HEK293T (cell line): ENCODE data around the gene MID2.

Source experiments
- ARNT ChIP-seq: fragments of 450-650 bp; IDR thresholded peaks from 2 replicates; pipeline ENCODE4 v1.6.1; 2017; ENCODE audit warnings: mild to moderate bottlenecking
- BHLHE40 ChIP-seq: fragments of 450-650 bp; IDR thresholded peaks from 2 replicates; pipeline ENCODE4 v1.6.1; 2016; ENCODE audit warnings: mild to moderate bottlenecking, moderate library complexity, borderline replicate concordance
- ELF4 ChIP-seq: fragments of 450-650 bp; IDR thresholded peaks from 2 replicates; pipeline ENCODE4 v1.6.1; 2017; ENCODE audit warnings: antibody characterized with exemption
- FOXA1 ChIP-seq: fragments of 450-650 bp; IDR thresholded peaks from 2 replicates; pipeline ENCODE4 v1.6.1; 2016; ENCODE audit warnings: mild to moderate bottlenecking
- L3MBTL2 ChIP-seq: fragments of 450-650 bp; conservative IDR thresholded peaks from 2 replicates; pipeline ENCODE4 v1.6.1; 2016; ENCODE audit warnings: mild to moderate bottlenecking
- LEF1 ChIP-seq: fragments of 450-650 bp; IDR thresholded peaks from 2 replicates; pipeline ENCODE4 v1.6.1; 2017; ENCODE audit warnings: mild to moderate bottlenecking, borderline replicate concordance
- NFRKB ChIP-seq: fragments of 450-650 bp; IDR thresholded peaks from 2 replicates; pipeline ENCODE4 v1.6.1; 2016; ENCODE audit warnings: mild to moderate bottlenecking, moderate library complexity
- SP1 ChIP-seq: fragments of 450-650 bp; IDR thresholded peaks from 2 replicates; pipeline ENCODE4 v1.6.1; 2017
- TARDBP ChIP-seq: fragments of 450-650 bp; IDR thresholded peaks from 2 replicates; pipeline ENCODE4 v1.6.1; 2016
- ZNF384 ChIP-seq: fragments of 450-650 bp; IDR thresholded peaks from 2 replicates; pipeline ENCODE4 v1.6.1; 2016
- TF ChIP-seq, protein P1 (sequence below): fragments of 450-650 bp; IDR thresholded peaks from 2 replicates; pipeline ENCODE4 v1.6.1; 2016

DNA sequence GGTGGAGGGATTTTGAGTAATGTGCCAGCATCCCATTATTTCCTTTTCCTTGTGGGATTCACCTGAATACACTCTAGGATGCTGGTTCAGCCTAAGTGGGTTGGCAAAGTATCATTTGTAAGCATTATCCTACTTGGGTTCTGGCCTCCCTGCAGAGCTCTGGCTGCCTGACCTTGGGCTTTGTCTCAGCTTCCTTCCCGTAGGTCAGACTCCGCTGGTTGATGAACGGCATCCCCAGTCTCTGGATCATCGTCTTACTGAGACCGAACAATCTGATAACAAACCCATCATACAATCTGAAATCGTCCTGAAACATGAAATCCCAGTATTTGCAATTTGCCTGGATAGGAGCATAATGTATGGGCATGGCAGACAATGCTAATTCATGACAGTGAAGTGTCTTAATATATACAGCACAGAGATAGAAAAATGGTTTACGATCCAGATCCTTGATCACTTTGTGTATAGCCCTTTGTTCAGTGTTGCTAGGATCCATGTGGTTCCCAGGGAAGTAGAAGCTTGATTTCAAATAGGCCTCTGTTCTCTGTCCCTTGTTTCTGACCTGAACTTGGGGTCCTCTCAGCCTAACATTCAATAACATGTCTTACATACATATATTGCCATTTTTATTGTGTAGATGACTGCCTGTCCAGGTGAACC lies 5.5 kb downstream of the MID2 start:
- TF ChIP-seq SP1 = no peak
- no peak for TF ChIP-seq TARDBP
- TF ChIP-seq ARNT = no peak
- TF ChIP-seq, protein P1, sequence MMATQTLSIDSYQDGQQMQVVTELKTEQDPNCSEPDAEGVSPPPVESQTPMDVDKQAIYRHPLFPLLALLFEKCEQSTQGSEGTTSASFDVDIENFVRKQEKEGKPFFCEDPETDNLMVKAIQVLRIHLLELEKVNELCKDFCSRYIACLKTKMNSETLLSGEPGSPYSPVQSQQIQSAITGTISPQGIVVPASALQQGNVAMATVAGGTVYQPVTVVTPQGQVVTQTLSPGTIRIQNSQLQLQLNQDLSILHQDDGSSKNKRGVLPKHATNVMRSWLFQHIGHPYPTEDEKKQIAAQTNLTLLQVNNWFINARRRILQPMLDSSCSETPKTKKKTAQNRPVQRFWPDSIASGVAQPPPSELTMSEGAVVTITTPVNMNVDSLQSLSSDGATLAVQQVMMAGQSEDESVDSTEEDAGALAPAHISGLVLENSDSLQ = no peak
- no peak for TF ChIP-seq NFRKB
- TF ChIP-seq FOXA1 = no peak
- TF ChIP-seq LEF1 = no peak
- no peak for TF ChIP-seq BHLHE40
- TF ChIP-seq L3MBTL2 = no peak
- no peak for TF ChIP-seq ZNF384
- no peak for TF ChIP-seq ELF4
